Kidney epithelial cell (primary cell): ENCODE measurements around the gene DRGX. TPM values are rescaled to one million over a fixed set of nuclear protein-coding genes. Genes with fewer than 3 reads are reported as not detected.

Source experiments
- DNase-seq: peaks from one replicate; pipeline ENCODE4 v3.0.0-alpha.2; 2010; ENCODE audit warnings: low read depth
- H3K27me3 ChIP-seq: 2 replicates; pipeline ENCODE4 v1.6.0; 2011; ENCODE audit warnings: low read length; ENCODE audit not compliant: control insufficient read depth, insufficient read depth
- H3K36me3 ChIP-seq: 2 replicates; pipeline ENCODE4 v1.5.1; 2011; ENCODE audit warnings: low read length; ENCODE audit not compliant: control insufficient read depth, insufficient read depth
- H3K4me3 ChIP-seq: 2 replicates; pipeline ENCODE4 v1.5.1; 2011; ENCODE audit warnings: low read depth, mild to moderate bottlenecking, control low read depth, low read length
- total RNA-seq: library from RNA; depleted of rRNA; stranded (reverse); fragments of >200 nt; gene quantifications from 2 replicates; pipeline ENCODE4 v1.2.3, GENCODE V29; 2015
- TF ChIP-seq, protein P1 (sequence below): IDR thresholded peaks from 2 replicates; pipeline ENCODE4 v1.5.1; 2011; ENCODE audit warnings: mild to moderate bottlenecking, moderate library complexity, low read length, control low read depth, inconsistent platforms; ENCODE audit not compliant: insufficient read depth, poor library complexity, severe bottlenecking

The DRGX gene
- total RNA-seq, 1 donor from 2014 or later, result not detected

DNA sequence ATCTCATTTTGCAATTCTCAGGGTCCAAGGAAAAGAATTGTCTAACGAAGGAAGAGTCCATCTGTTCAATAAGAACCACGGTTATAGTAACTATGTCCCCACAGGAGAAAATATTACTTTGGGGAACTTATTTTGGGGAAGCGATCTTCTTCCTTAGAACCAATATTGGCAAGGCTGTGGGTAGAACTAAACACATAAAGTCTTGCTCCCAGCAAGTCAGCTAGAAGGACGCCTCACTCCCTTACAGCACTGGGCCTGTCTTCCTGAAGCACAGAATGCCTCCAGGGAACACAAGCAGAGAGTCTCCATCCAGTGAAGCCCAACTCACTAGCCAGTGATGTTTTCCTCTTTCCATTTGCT is 66.8 kb downstream of the DRGX start:
- Histone ChIP-seq H3K36me3 (no peaks in the 10 kb centered on the region), H3K27me3 (no peaks in the 10 kb centered on the region), H3K4me3 (no peak overlapping the region)
- TF ChIP-seq, protein P1, sequence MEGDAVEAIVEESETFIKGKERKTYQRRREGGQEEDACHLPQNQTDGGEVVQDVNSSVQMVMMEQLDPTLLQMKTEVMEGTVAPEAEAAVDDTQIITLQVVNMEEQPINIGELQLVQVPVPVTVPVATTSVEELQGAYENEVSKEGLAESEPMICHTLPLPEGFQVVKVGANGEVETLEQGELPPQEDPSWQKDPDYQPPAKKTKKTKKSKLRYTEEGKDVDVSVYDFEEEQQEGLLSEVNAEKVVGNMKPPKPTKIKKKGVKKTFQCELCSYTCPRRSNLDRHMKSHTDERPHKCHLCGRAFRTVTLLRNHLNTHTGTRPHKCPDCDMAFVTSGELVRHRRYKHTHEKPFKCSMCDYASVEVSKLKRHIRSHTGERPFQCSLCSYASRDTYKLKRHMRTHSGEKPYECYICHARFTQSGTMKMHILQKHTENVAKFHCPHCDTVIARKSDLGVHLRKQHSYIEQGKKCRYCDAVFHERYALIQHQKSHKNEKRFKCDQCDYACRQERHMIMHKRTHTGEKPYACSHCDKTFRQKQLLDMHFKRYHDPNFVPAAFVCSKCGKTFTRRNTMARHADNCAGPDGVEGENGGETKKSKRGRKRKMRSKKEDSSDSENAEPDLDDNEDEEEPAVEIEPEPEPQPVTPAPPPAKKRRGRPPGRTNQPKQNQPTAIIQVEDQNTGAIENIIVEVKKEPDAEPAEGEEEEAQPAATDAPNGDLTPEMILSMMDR, result no peak
- no peak for DNase-seq

DNA sequence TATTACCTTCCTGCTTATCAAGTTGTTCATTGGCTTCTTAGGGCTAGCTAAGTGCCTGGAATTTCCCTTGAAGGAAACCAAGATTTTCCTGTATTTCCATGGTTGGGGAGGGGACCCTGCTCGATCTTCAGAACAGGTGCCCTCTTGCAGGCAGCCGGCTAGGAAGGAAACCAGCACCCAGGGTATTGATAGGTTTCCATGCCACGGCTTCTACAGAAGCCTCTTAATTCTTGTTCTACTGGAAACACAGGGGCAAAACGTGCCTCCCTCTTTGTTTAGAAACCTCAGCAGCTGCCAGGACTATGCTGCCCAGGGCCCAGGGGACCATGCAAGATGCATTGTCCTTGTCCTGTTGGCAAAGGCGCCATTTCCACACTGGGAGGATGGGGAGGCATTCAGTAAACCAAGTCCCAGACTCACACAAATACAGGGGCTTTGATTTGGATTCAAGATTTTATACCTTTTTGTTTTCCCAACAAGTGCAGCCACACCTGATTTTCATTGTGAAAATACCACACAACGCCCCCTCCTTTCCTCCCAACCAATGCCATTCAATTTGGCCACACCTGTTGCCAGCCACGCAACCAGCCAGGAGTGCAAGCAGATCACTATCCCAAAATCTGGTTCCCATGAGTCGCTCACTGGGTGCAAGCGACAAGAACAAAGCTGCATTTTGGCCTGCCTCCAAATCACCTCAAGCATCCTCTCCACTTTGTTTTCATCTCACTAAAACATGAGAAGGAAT is 67.3 kb downstream of the DRGX start:
- no peak for DNase-seq
- H3K27me3 ChIP-seq, result no peaks in the 10 kb centered on the region
- TF ChIP-seq, protein P1, result no peak
- no peaks in the 10 kb centered on the region for H3K36me3 ChIP-seq
- H3K4me3 ChIP-seq, result no peak overlapping the region

DNA sequence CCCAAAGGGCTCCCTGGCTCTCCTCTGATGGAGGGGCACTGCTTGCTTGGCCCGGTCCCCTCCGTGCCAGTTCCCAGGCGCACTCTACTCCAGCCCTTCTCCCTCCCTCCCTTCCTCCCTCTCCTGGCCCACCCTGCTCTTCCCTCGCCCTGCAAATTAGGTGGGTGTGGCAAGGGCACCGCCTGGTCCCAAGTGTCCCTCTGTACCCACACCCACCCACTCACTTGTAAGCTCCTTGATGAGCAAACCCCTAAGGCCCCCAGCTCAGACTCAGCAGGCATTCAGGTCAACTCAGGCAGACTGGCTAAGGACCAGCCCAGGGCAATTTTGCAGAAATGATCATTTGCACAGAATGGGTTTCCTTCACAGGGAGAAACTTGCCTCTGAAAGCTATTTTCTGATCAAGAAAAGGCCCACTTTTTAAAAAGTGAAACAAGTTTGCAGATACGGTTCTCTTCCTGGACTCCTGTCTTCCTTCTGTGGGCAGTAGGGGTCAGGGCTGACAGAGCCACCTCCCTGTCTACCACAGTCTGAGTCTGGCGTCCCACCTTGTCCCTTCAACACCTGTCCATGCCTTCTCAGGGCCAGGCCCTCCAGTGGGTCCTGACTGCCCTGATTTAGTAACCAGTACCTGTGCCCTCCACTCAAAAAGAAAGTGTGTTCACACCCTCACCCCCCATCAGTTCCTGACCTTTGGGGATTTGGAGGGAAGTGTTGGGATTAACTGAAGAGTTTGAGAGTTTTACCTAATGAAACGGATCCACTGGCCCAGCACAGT is 68.7 kb downstream of the DRGX start:
- TF ChIP-seq, protein P1, result no peak
- DNase-seq, result no peak
- H3K36me3 ChIP-seq, result no peaks in the 10 kb centered on the region
- no peak overlapping the region for H3K4me3 ChIP-seq
- H3K27me3 ChIP-seq, result no peaks in the 10 kb centered on the region

DNA sequence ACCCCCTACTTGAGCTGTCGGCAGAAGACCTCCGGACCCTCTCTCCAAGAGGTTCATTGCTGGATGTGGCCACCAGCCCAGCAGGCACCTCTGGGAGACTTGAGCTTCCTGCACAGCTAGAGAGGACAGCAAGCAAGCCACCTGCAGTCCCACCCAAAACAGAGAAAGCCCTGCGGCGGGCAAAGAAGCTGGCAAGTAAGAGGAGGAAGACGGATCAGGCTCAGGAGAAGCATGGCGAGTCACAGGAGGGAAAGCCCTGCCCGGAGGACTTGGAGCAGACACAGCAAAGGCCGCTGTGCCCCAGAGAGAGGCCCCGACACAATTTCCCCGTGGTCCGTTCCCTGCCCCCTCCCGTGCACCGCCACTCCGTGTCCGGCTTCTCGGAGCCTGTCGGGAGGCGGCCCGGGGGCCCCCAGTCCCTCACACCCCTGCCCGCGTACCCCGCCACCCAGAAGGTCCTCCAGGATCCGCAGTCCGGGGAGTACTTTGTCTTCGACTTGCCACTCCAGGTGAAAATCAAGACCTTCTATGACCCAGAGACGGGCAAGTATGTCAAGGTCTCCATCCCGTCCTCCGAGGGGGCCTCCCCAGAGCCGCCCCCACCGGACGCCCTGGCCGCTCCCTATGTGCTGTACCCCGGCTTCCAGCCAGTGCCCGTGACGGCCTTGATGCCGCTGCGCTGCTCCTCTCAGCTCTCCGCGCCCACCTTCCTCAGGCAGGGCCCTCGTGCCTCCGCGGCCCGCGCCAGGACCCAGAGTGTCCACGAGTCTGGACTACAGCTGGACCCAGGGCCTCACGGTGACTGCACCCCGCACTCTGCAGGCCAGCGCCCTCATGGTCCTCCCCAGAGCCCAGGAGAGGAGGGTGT is 69.7 kb downstream of the DRGX start:
- no peaks in the 10 kb centered on the region for H3K27me3 ChIP-seq
- no peak for DNase-seq
- no peaks in the 10 kb centered on the region for H3K36me3 ChIP-seq
- no peak overlapping the region for H3K4me3 ChIP-seq
- TF ChIP-seq, protein P1, result no peak

DNA sequence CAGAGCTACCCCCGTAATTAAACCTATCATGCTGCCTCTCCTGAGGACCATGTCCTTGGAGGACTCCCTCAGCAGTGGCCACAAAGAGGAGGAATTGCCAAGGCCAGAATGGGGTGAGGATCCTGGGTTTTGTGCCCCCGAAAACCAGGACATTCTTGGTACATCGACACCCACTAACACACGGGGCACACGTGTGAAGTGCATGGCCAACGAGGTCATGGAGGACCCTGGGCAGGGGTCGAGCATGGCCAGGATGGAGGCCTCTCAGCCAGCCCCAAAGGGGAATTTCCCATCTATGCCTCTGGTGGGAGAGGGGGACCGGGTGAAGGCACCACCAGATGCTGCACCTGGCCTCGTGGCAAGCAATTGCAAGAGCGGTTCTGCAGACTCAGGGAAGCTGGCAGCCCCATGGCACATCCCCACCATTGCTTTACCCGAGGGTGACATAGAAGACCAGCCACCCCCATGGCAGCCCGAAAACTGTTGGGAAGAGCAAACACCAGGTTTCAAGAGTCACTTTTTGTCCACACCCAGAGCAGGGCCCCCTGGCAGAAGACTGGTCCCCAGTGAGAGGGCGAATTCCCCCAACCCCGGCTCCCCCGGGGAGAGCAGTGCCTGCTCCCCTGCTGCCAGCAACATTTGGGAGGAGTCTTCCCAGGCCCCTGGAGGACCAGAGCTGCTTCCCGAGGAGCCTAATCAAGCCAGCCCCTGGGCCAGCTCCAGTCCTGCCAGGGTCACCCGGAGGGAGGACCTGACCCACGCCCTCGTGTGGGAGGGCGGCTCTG is 70.6 kb downstream of the DRGX start:
- Histone ChIP-seq H3K27me3 (no peaks in the 10 kb centered on the region), H3K4me3 (no peak overlapping the region), H3K36me3 (no peaks in the 10 kb centered on the region)
- no peak for DNase-seq
- TF ChIP-seq, protein P1, result no peak
